ENCODE measurements around the gene RNASE4.
A peak's percentile ranks its signal among the peaks of the same experiment; 100 is the strongest.
"Not testable (repeated sequence)": the region's sequence is repeated elsewhere in the genome, so short reads cannot be mapped to it uniquely, and the experiment has no call there.

The RNASE4 gene, protein sequence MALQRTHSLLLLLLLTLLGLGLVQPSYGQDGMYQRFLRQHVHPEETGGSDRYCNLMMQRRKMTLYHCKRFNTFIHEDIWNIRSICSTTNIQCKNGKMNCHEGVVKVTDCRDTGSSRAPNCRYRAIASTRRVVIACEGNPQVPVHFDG

DNA sequence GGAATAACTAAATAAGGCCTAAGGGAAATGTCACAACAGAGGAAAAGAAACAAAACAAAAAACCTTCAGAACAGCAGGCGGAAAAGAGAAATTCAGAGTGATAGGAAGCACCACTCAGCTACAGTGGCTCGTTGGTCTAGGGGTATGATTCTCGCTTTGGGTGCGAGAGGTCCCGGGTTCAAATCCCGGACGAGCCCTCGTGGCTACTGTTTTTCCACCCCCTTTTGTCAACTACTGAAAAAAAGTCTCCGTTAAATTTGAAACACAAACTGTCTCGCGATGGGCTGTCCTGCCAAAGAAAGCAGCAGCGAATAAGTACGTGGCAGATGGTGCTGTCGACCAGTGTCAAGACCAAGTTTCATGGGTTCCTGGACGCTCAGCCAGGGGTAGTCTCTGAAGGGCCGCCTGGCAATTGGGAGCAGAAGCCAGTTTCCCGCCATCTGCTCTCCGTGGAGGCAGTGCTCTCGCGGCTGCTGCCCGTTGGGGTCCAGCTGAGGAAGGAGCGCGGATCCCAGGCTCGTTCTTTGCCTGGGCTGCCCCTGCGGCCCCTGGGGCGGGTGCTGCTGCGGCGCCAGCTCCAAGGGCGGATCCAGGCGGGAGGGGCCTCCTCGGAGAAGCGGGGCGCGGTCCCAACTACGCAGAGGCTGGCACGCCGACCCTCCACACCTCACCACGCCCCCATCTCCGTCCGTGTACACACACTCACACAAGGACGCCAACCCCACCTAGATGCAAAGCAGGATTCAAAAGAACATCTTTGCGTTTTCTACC, at the start of gene RNASE4:
Gene RNASE4, plus strand, starts transcription at position 670 of the 771 bp plus-strand sequence. CDS start 14,812 bp downstream, outside the sequence.
- DNase-seq (ENCODE audit: low read depth in 2 of 2) = peak; percentile 63

DNA sequence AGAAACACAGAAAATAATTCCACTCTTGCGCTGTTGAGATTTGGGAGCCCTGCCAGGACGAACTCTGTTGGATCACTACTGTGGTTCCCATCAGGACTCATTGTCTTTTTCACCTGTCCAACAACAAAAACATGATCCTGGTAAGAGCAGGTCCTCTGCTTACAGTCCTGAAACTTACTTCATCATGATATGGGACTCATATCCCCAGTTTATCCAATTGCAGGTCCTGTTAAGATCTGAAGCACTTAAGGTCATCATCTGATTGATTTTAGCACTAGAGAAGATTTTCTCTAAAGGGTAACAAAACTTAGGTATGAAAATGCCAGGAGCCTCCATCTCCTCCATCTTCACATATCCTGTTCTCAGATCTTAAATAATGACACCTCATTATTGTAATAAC, 42.8 kb upstream of the RNASE4 start, which contains the start of gene OR6S1:
Gene OR6S1, minus strand, starts transcription at position 101 of the 400 bp plus-strand sequence. Its CDS starts 0 bp downstream, at position 101.
- DNase-seq (ENCODE audit: low read depth in 2 of 2) = no peak

DNA sequence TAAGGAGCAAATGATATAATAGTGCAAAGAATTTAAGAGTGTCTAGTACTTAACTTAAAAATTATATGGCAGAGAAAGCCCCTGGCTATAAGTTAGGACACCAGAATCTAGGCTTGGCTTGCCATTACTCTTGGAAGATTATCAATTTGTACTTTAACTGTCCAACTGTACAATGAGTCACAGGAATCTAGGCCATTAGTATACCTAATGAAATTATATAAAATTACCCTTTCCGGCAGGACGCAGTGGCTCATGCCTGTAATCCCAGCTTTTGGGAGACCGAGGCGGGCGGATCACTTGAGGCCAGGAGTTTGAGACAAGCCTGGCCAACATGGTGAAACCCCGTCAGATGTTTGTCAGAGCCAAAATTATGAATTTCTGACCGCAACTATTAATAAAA, 42.2 kb upstream of the RNASE4 start:
- DNase-seq (ENCODE audit: low read depth in 2 of 2) = no peak

DNA sequence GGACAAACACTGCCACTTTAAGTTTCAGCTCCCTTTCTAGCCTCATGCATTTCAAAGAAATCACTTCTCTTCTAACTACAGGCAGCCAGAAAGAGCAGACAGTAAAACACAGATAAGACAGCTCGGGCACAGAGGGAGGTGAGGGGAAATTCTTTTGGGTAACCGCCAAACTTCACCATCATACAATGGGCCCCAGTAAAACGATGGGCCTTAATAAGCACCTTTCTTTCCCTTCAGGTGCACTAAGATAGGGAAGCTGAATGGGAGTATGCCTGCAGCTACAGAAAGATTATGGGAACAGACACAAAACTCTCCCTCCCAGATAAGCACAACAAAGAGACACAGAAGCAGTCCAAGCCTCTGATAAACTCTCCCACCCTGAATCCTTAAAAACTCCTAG, 41.6 kb upstream of the RNASE4 start:
- DNase-seq (ENCODE audit: low read depth in 2 of 2) = not testable (repeated sequence)

DNA sequence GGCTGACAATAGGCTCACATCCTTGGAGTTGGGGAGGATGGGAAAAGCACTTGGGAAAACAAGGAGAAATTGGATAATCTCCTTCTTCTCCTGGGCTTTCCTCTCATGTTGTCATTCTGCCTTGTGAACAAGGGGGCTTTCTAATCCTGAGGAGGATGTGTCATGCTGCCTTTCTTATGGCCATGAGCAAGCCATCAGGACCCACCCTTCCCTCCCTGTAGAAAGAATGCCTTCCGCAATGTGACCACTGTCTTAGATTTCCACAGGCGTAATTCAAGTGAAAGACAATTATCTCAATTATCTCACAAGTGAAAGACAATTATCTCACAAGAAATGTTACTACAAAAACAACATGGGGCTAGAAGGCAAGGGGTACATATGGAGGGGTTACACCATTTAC, 39.8 kb upstream of the RNASE4 start:
- no peak for DNase-seq (ENCODE audit: low read depth in 2 of 2)

DNA sequence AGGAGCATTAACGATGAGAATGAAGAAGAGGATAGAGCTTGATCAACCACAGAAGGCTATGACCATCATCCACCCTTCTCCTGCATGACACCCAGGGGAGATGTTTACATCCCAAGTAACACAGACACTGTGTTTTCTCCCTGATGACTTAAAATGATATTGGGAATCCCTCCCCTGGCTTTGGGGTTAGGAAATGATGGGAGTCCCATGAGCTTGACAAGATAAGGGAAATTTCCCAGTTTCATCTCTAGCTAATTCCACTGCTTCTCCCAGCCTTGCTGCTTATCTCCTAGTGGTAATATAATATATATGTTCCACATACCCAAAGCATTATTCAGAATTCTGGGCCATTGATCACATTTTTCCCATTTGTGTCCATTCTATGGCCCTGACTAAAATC, 38.9 kb upstream of the RNASE4 start:
- no peak for DNase-seq (ENCODE audit: low read depth in 2 of 2)

DNA sequence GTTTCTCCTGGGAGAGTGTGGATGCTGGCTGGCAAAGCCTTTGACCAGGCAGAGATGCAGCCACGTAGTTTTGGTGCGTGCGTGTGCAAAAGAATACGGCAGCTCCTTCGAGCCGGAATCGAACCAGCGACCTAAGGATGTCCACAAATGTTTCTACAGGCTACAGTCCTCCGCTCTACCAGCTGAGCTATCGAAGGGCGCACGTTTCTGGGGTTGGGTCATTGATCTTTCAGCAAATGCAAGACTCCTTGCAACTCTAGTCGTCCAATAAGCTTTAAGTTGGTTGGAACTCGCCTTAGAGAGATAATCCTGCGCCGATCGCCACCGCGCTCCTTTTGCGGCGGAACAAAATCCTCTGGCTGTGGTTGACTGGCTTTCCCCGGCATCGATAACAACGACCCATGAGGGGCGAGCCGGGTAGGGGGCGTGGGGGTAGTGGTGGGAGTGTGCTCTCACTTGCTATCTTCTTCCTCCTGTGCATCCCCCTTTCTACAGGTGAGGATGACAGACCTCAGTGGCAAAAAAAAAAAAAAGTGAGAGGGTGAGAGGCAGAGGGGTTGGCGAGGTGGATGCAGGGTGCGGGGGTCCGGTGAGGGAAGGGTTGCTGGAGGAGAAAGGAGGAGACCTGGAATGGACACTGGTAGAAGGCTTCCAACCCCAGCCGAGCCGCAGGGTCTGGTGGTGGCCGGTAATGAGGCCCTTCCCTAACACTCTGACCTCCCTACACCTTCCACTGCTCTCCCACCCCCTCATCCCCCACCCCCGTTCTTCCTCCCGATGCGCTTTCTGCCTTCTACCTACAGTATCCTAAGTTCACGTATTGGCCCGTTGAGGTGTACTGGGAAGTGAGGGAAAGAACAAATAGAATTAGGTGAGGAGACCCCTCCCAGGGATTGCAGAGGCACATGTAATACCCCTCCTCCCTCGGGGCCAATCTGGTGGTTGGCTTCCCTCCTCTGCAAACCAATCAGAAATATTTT, 31.1 kb upstream of the RNASE4 start:
- no peak for DNase-seq (ENCODE audit: low read depth in 2 of 2)

DNA sequence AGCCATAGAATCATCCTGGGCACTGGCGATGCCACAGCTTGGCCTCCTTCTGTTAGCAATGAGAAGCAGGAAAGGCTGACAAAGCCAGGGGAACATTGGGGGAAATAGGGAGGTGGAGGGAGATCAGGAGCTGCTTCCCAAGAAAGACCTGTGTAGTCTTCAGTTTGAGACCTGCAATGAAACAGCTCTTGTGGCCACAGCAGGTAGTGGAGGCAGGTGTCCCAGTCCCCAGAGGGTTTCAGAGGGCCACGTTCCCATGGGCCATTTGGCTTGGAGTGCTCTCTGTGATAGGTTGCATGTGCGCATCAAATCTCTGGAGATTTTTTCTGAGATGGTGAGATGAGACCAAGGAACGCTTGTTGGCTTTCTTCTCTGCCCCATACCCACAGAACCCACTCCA, 28.5 kb upstream of the RNASE4 start:
- DNase-seq (ENCODE audit: low read depth in 2 of 2) = no peak

DNA sequence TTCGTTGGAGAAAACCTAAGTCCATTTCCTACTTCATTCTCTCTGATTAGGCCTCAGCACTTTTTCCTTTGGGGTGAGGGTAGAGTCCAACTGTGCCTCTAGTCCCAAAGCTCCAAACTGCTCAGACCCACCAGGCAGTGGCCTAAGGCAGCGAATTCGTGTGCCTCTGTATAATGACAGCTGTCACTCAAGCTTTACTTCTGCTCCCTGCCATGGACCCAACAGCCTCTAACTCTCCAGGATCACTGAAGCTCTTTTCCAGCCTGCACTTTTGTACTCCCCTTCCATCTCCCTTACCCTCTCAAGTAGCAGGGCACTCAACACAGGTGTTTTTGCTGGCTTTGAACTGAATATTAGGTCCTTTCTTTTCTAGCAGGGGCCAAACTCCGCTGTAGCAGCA, 28.1 kb upstream of the RNASE4 start:
- DNase-seq (ENCODE audit: low read depth in 2 of 2) = no peak

DNA sequence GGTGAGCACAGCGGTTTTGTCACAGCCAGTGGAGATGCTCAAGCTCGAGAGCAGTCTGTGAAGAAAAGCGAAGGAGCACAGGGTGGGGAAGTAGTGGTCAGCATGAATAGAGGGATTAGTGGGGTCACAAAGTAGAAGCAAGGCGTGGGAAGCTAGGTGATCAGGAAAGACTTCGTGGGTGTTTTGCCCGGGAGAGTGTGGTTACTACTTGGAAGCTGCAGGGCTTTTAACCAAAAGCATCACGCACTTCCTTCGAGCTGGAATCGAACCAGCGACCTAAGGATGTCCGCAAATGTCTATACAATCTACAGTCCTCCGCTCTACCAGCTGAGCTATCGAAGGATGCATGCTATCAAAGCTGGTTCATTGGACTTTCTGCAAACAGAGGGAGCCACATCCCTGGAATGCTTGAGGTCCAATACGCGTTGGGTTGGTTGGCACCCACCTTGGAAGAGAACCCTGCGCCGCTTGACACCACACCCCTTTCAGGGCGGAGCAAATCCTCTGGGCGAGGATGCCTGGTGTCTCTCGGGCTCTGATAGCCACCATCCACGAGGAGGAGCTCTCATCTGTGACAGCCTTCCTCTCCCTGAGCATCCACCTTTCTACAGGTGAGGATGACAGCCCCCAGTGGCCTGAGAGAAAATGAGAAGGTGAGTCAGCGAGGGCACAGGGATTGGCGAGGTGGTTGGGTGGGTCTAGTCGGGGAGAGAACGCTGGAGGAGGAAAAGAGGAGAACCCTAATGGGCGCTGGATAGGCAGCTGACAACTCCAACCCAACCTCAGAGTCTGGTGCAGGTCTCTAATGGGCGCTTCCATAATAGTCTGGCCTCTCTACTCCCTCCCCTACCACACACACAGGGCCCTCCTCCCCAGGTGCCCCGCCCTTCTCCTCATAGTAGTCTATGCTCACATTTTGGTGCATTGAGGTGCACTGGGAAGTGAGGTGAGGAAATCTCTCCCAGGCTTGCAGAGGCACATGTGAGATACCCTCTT, 26.8 kb upstream of the RNASE4 start:
- no peak for DNase-seq (ENCODE audit: low read depth in 2 of 2)

DNA sequence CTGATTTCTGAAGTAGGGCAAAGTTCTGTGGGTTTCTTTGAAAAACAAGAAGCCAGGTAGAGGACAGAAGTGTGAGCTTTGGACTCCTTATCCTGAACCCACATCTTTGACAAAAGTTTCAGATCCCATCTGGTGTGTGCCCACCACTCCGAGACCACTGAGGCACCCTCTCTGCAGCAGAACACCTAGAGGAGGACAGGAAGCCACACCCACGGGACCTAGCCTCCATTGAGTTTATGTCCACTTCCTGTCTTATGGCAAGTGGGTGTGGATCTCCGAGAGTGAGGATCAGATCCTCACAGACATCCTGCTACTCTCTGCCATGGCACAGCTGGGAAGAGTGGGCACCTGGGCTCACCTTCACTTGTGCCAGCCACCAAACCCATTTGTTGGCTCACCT, 26.1 kb upstream of the RNASE4 start:
- no peak for DNase-seq (ENCODE audit: low read depth in 2 of 2)

DNA sequence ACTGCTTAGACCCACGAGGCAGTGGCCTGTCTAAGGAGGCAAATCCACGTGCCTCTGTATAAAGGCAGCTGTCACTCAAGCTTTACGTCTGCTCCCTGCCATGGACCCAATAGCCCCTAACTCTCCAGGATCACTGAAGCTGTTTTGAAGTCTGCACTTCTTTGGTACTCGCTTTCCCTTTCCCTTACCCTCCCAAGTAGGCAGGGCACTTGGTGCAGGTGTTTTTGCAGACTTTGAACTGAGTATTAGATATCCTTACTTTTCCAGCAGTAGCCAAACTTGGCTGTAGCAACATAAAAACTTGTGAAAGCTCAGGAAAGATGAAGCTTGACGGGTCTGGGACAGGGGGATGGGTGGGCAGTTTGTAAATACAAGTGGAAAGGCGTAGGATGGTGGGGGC, 25.0 kb upstream of the RNASE4 start:
- no peak for DNase-seq (ENCODE audit: low read depth in 2 of 2)

DNA sequence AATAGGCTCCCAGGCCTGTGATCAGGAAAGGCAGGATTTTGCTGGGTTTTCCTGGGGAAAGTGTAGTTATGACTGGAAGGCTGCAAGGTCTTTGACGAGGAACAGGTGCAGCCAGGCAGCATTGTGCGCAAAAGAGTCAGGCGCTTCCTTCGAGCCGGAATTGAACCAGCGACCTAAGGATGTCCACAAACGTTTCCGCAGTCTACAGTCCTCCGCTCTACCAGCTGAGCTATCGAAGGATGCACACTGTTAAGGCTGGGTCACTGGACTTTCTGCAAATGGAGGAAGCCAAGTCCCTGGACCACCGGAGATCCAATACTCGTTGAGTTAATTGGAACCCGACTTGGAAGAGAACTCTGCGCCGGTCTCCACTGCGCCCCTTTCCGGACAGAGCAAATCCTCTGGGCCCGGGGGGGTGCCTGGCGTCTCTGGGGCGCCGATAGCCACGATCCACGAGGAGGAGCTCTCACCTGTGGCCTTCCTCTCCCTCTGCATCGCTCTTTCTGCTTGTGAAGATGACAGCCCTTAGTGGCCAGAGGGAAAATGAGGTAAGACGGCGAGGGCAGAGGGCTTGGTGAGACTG, 24.5 kb upstream of the RNASE4 start:
- no peak for DNase-seq (ENCODE audit: low read depth in 2 of 2)

DNA sequence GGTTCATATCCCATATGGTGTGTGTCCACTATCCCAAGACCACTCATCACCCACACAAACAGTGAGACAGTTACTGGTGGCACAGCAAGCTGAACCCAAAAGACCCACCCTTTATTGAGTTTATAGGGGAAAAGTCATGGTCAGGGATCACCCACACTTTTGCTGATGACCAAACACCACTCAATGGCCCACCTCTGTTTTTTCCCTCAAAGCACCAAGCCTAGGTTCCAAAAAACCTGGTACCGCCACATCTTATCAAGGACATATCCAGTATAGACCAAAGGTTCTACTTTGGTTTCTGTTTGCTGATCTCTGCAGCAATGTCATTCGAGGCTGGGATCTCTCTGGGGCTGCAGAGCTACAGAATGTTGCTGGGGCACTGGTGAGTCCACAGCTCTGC, 23.2 kb upstream of the RNASE4 start:
- no peak for DNase-seq (ENCODE audit: low read depth in 2 of 2)

DNA sequence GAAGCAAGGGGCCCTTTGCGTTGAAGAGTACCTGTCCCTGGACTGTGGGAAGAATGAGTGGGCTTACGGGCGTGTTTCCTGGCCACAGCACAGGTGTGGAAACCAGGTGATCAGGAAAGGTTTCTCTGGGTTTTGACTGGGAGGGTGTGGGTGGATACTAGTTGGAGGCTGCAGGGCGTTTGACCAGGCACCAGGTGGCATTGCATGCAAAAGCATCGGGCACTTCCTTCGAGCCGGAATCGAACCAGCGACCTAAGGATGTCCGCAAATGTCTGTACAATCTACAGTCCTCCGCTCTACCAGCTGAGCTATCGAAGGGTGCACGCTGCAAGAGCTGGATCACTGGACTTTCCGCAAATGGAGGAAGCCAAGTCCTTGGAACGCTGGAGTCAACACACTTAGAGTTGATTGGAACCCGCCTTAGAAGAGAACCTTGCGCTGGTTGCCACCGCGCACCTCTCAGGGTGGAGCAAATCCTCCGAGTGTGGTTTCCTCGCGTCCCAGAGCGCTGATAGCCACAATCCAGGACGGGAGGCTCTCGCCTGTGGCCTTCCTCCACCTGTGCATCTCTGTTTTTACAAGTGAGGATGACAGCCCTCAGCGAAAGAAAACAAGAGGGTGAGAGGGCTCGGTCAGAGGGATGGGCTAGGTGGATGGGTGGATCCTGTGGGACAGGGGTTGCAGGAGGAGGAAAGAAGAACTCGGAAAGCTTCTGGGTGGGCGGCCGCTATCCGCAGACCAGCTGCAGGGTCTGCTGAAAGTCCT, 21.2 kb upstream of the RNASE4 start:
- DNase-seq (ENCODE audit: low read depth in 2 of 2) = peak; percentile 43 to 50

DNA sequence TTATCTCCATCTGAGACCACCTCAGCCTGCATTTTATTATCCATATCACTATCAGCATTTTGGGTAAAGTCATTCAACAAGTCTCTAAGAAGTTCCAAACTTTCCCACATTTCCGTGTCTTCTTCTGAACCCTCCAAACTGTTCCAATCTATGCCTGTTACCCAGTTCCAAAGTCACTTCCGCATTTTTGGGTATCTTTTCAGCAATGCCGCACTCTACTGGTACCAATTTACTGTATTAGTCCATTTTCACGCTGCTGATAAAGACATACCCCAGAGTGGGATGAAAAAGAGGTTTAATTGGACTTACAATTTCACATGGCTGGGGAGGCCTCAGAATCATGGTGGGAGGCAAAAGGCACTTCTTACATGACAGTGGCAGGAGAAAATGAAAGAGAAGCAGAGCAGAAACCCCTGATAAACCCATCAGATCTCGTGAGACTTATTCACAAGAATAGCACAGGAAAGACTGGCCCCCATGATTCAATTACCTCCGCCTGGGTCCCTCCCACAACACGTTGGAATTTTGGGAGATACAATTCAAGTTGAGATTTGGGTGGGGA, 17.9 kb upstream of the RNASE4 start:
- DNase-seq (ENCODE audit: low read depth in 2 of 2) = not testable (repeated sequence)

DNA sequence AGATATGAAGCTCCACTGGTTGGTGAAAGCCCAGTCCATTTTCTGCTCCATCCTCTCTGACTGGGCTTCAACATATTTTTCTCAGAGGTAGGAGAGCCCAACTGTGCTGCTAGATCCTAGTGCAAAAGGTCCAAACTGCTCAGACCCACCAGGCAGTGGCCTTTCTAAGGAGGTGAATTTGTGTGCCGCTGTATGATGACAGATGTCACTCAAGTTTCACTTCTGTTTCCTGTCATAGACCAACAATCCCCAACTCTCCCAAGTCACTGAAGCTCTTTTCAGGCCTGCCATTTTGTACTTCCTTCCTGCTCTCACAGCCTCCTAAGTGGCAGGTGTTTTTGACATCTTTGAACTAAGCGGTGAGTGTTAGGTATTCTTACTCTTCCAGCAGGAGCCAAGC, 16.4 kb upstream of the RNASE4 start:
- DNase-seq (ENCODE audit: low read depth in 2 of 2) = no peak

DNA sequence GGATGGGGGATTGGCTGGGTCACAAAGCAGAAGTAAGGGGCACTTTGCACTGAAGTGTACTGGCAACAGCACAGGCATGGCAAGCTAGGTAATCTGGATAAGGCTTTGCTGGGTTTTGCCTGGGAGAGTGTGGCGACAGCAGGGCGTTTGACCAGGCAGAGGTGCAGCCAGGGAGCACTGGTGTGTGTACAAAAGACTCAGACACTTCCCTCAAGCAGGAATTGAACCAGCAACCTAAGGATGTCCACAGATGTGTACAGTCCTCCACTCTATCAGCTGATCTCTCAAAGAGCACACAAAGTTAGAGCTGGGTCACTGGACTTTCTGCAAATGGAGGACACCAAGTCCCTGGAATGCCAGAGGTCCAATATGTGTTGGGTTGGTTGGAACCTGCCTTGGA, 15.4 kb upstream of the RNASE4 start:
- no peak for DNase-seq (ENCODE audit: low read depth in 2 of 2)

DNA sequence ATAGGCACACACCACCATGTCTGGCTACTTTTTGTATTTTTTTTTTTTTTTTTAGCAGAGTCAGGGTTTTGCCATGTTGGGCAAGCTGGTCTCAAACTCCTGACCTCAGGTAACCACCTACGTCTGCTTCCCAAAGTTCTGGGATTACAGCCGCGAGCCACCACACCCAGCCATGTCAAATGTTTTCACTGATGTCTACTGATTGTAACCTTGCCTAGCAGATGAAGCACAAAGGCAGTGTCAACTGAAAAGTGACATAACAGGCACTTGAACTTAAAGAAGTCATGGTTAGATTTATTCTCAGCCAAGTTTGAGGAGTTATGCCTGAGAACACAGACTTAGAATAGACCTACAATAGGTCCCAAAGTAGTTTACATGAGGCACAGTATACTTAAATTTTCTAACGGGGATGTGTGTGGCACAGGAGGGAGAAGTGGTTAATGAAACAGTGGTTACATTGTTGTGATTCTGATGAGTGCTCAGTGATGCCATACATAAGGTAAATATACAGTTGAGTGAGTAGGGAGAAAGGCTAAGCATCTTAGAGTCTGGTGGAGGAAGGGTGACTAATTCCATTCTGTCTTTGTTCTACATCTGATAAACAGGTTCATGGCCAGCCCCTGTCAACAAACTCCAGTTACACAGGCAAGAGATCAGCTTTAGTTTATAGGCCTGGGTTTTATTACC, 12.6 kb upstream of the RNASE4 start:
- no peak for DNase-seq (ENCODE audit: low read depth in 2 of 2)
